Superior temporal gyrus (tissue), 1 donor: ENCODE measurements around the gene TRMU.

ENCODE experiments used
- DNase-seq: peaks from one replicate; pipeline ENCODE4 v3.0.0-alpha.2; 2016; ENCODE audit errors: extremely low spot score

Gene TRMU

GRCh38 chr22:46335201-46336118, at the start of gene TRMU:
TRMU (plus strand) TSS chr22:46335714; CDS start chr22:46335765, 51 bp downstream.
- DNase-seq: peak; percentile 86

- DNase-seq: no peak
Observed at GRCh38 chr22:46286006-46286405, 49.5 kb upstream of the TRMU start.

- no peak for DNase-seq
Observed at GRCh38 chr22:46286941-46287872, 48.3 kb upstream of the TRMU start.

GRCh38 chr22:46287873-46288751, 47.4 kb upstream of the TRMU start:
- no peak for DNase-seq

GRCh38 chr22:46288846-46289243, 46.7 kb upstream of the TRMU start:
- no peak for DNase-seq

GRCh38 chr22:46289244-46289891, 46.1 kb upstream of the TRMU start:
- no peak for DNase-seq

- DNase-seq: no peak
Observed at GRCh38 chr22:46290121-46290842, 45.2 kb upstream of the TRMU start.

GRCh38 chr22:46290843-46291785, 44.4 kb upstream of the TRMU start:
- no peak for DNase-seq

- no peak for DNase-seq
Observed at GRCh38 chr22:46292173-46292572, 43.3 kb upstream of the TRMU start.

GRCh38 chr22:46292732-46293131, 42.8 kb upstream of the TRMU start:
- no peak for DNase-seq

- peak; percentile 22 for DNase-seq
Observed at GRCh38 chr22:46293577-46294260, 41.8 kb upstream of the TRMU start.

GRCh38 chr22:46294784-46295183, 40.7 kb upstream of the TRMU start:
- DNase-seq: no peak

GRCh38 chr22:46295277-46295971, 40.1 kb upstream of the TRMU start:
- no peak for DNase-seq

- DNase-seq: peak; percentile 98
Observed at GRCh38 chr22:46296257-46297150, 39.0 kb upstream of the TRMU start, which contains the start of gene GTSE1. GTSE1 (plus strand) TSS chr22:46296870; CDS start chr22:46297401, 531 bp downstream.

GRCh38 chr22:46297151-46297812, 38.2 kb upstream of the TRMU start:
- no peak for DNase-seq

- no peak for DNase-seq
Observed at GRCh38 chr22:46299101-46299500, 36.4 kb upstream of the TRMU start.
